Measurements from ENCODE around the gene EDEM2.

- TF ChIP-seq POLR2AphosphoS5 (IDR thresholded peaks at IDR 0.05) (no peak), CTCF (IDR thresholded peaks at IDR 0.05; ENCODE audit: poor library complexity, severe bottlenecking) (no peak), SMC3 (conservative IDR thresholded peaks at IDR 0.05; ENCODE audit: poor library complexity) (no peak), EP300 (conservative IDR thresholded peaks at IDR 0.05; ENCODE audit: poor library complexity, severe bottlenecking) (no peak), MXI1 (conservative IDR thresholded peaks at IDR 0.05; ENCODE audit: poor library complexity, severe bottlenecking) (no peak), TAF1 (IDR thresholded peaks at IDR 0.05; ENCODE audit: low read depth) (no peak), EZH2 (IDR thresholded peaks at IDR 0.05; ENCODE audit: borderline replicate concordance, insufficient read depth, low read length, poor library complexity, severe bottlenecking) (no peak), REST (IDR thresholded peaks at IDR 0.05; ENCODE audit: borderline replicate concordance) (no peak)
Measured at GRCh38 chr20:35172434-35172806, 25.3 kb upstream of the EDEM2 start.

All from neural cell (in vitro differentiated cells).